ENCODE measurements around the gene ATP2A2.
"Not testable (repeated sequence)": the region's sequence is repeated elsewhere in the genome, so short reads cannot be mapped to it uniquely, and the experiment has no call there.

Gene ATP2A2

DNA sequence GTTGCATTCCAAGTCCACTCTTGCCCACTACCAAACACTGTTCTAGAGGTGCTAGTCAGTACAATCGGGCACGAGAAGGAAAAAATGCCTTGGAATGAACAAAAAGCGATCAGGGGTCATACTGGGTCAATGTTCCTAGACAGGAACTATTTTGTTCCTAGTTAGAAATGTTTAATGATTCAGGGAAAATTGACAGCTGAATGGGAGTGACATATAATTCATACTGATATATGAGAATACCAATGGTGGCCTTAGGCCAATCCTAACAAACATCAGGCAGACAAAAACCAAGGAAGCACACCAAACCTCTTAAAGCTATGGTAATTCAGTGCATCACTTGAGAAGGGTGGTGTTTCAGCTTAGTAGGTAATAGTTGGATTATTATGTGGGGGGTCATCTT is 71.4 kb downstream of the ATP2A2 start:
- no peak for TF ChIP-seq CTCF (conservative IDR thresholded peaks at IDR 0.05; ENCODE audit: low read depth)
- H3K27ac ChIP-seq = no peak overlapping the region
- POLR2A ChIA-PET (ENCODE audit: low non-redundant PET) = interaction anchor here (0.7 to 1.0 kb wide), 2 partner anchors 20 to 64 kb away, joined by 3 read pairs; no protein-coding TSS in a partner anchor
- CTCF ChIA-PET = interaction anchor here (0.9 kb wide), 1 partner anchor 38 kb away, joined by 3 read pairs; no protein-coding TSS in a partner anchor
- DNase-seq (ENCODE audit: low spot score) = no peak

GRCh38 chr12:110353211-110353965 is 72.3 kb downstream of the ATP2A2 start:
- no peak overlapping the region for H3K27ac ChIP-seq
- no peak for DNase-seq (ENCODE audit: low spot score)
- ChIA-PET POLR2A (ENCODE audit: low non-redundant PET) (interaction anchor here (1.0 kb wide), 1 partner anchor 19 kb away, joined by 3 read pairs; no protein-coding TSS in a partner anchor), CTCF (interaction anchor here (0.5 to 1.3 kb wide), 5 partner anchors 19 to 436 kb away, joined by 3 to 4 read pairs (median 3); no protein-coding TSS in a partner anchor)
- TF ChIP-seq CTCF (conservative IDR thresholded peaks at IDR 0.05; ENCODE audit: low read depth) = no peak

GRCh38 chr12:110354172-110354780 is 73.2 kb downstream of the ATP2A2 start:
- ChIA-PET POLR2A (ENCODE audit: low non-redundant PET) (no interaction called here), CTCF (interaction anchor here (0.5 to 1.3 kb wide), 4 partner anchors 19 to 437 kb away, joined by 3 to 4 read pairs (median 3); no protein-coding TSS in a partner anchor)
- no peak for DNase-seq (ENCODE audit: low spot score)

GRCh38 chr12:110355073-110355472 is 74.0 kb downstream of the ATP2A2 start:
- peak; percentile 44 for DNase-seq (ENCODE audit: low spot score)
- CTCF ChIA-PET = no interaction called here

More at GRCh38 chr12:110354172-110354780, 73.2 kb downstream of the ATP2A2 start:
- no peak for TF ChIP-seq CTCF (conservative IDR thresholded peaks at IDR 0.05; ENCODE audit: low read depth)
- H3K27ac ChIP-seq = no peak overlapping the region

GRCh38 chr12:110358384-110359097 is 77.5 kb downstream of the ATP2A2 start:
- peak; percentile 24 for TF ChIP-seq CTCF (conservative IDR thresholded peaks at IDR 0.05; ENCODE audit: low read depth)
- POLR2A ChIA-PET (ENCODE audit: low non-redundant PET); H3K27ac ChIP-seq: not testable (repeated sequence)
- peak; percentile 37 for DNase-seq (ENCODE audit: low spot score)
- CTCF ChIA-PET = interaction anchor here (0.9 to 1.8 kb wide), 2 partner anchors 73 to 398 kb away, joined by 3 to 5 read pairs; no protein-coding TSS in a partner anchor

More at GRCh38 chr12:110355073-110355472, 74.0 kb downstream of the ATP2A2 start:
- TF ChIP-seq CTCF (conservative IDR thresholded peaks at IDR 0.05; ENCODE audit: low read depth) = no peak
- no peak overlapping the region for H3K27ac ChIP-seq
- POLR2A ChIA-PET (ENCODE audit: low non-redundant PET) = no interaction called here

GRCh38 chr12:110361216-110361615 is 80.2 kb downstream of the ATP2A2 start:
- no peak for TF ChIP-seq CTCF (conservative IDR thresholded peaks at IDR 0.05; ENCODE audit: low read depth)
- no peak overlapping the region for H3K27ac ChIP-seq
- DNase-seq (ENCODE audit: low spot score) = no peak
- ChIA-PET POLR2A (ENCODE audit: low non-redundant PET) (interaction anchor here (0.6 kb wide), 1 partner anchor 403 kb away, joined by 6 read pairs; no protein-coding TSS in a partner anchor), CTCF (no interaction called here)

Measured in RWPE1 (cell line).